GM12878 (cell line): Measurements from ENCODE around the gene ATP5ME. TPM values are rescaled to one million over a fixed set of nuclear protein-coding genes. Genes with fewer than 3 reads are reported as not detected.

Experiments used
- ATAC-seq: fragments of 200-7000 bp; cut with Tn5 transposase; 3 replicates; pipeline ENCODE4 v1.9.1; 2020; ENCODE audit warnings: mild to moderate bottlenecking, moderate library complexity
- BruUV-seq: library from RNA; stranded (reverse); fragments of 400-500 nt; replicated peaks from 2 replicates; lab custom pipeline; 2021; lab: Mats Ljungman, UMichigan
- CTCF ChIA-PET: fragments of 300-600 bp; sonication (Branson Sonifier 250); formaldehyde crosslinking; extraction: SDS; loops from one replicate; lab custom pipeline; 2021; ENCODE audit warnings: inconsistent platforms; lab: Yijun Ruan, JAX
- POLR2A ChIA-PET: fragments of 350-600 bp; formaldehyde crosslinking; extraction: SDS; loops from one replicate; lab custom pipeline; 2021; ENCODE audit warnings: inconsistent platforms; lab: Charles Lee
- RAD21 ChIA-PET: fragments of 300-600 bp; sonication (Branson Sonifier 250); formaldehyde crosslinking; loops from one replicate; lab custom pipeline; 2023; ENCODE audit warnings: antibody characterized with exemption; ENCODE audit not compliant: unreplicated experiment; lab: Charles Lee
- SMC1A ChIA-PET: fragments of 300-600 bp; sonication (Branson Sonifier 250); formaldehyde crosslinking; loops from one replicate; lab custom pipeline; 2023; ENCODE audit not compliant: unreplicated experiment, uncharacterized antibody; lab: Charles Lee
- DNase-seq: peaks from one replicate; pipeline ENCODE4 v3.0.0-alpha.2; 2011; ENCODE audit warnings: low read depth, low spot score
- FAIRE-seq: peaks from 3 replicates; lab custom pipeline; 2011; peaks lifted over from hg19 to GRCh38; lab: Jason Lieb, UNC
- H2AFZ ChIP-seq: 2 replicates; pipeline ENCODE4 v1.6.0; 2011; ENCODE audit warnings: low read depth, low read length, control low read depth; ENCODE audit not compliant: control insufficient read depth
- H3K27ac ChIP-seq: 2 replicates; pipeline ENCODE4 v1.5.1; 2011; ENCODE audit warnings: control low read depth; ENCODE audit not compliant: control insufficient read depth, insufficient read depth
- H3K27me3 ChIP-seq, 2 experiments: replicated peaks in 1 of 2; 2 replicates each; pipeline versions ENCODE4 v1.6.0 to v1.6.1; 2011; ENCODE audit warnings: low read length in 1 of 2; ENCODE audit not compliant: control insufficient read depth in 2 of 2, insufficient read depth in 2 of 2
- H3K36me3 ChIP-seq, 2 experiments: 2 replicates each; pipeline ENCODE4 v1.5.1; 2011; ENCODE audit warnings: low read length in 1 of 2; ENCODE audit not compliant: control insufficient read depth in 2 of 2, insufficient read depth in 2 of 2
- H3K4me1 ChIP-seq: 2 replicates; pipeline ENCODE4 v1.6.1; 2011; ENCODE audit warnings: mild to moderate bottlenecking, low read length, moderate library complexity, mixed read lengths; ENCODE audit not compliant: control insufficient read depth, insufficient read depth
- H3K4me2 ChIP-seq: 2 replicates; pipeline ENCODE4 v1.6.0; 2011; ENCODE audit warnings: control low read depth; ENCODE audit not compliant: control insufficient read depth, insufficient read depth
- H3K4me3 ChIP-seq: fragments of 200-600 bp; sonication (generic); 2 replicates; pipeline ENCODE4 v1.5.1; 2016
- H3K79me2 ChIP-seq: 2 replicates; pipeline ENCODE4 v1.6.0; 2011; ENCODE audit warnings: low read length; ENCODE audit not compliant: control insufficient read depth, insufficient read depth
- H3K9ac ChIP-seq: 2 replicates; pipeline ENCODE4 v1.8.0; 2011; ENCODE audit warnings: low read length, control low read depth, mixed read lengths; ENCODE audit not compliant: control insufficient read depth, insufficient read depth
- H3K9me3 ChIP-seq: replicated peaks from 3 replicates; pipeline ENCODE4 v1.5.1; 2011; ENCODE audit warnings: mild to moderate bottlenecking, low read length; ENCODE audit not compliant: control insufficient read depth, insufficient read depth
- H4K20me1 ChIP-seq: 2 replicates; pipeline ENCODE4 v1.6.0; 2011; ENCODE audit not compliant: control insufficient read depth, insufficient read depth
- BCL11A ChIP-seq: IDR thresholded peaks from 2 replicates; pipeline ENCODE4 v1.6.1; 2011; ENCODE audit warnings: low read depth, low read length
- ESRRA ChIP-seq: IDR thresholded peaks from 2 replicates; pipeline ENCODE4 v1.6.1; 2012; ENCODE audit warnings: mild to moderate bottlenecking, low read length, improper control_type of control experiment
- HDGF ChIP-seq: fragments of 450-650 bp; IDR thresholded peaks from 2 replicates; pipeline ENCODE4 v1.6.1; 2016; ENCODE audit warnings: antibody characterized with exemption
- IRF4 ChIP-seq: IDR thresholded peaks from 2 replicates; pipeline ENCODE4 v1.6.1; 2011; ENCODE audit warnings: low read depth, low read length
- JUNB ChIP-seq: IDR thresholded peaks from 2 replicates; pipeline ENCODE4 v1.6.1; 2016; ENCODE audit warnings: antibody characterized with exemption, mild to moderate bottlenecking
- NFYA ChIP-seq: IDR thresholded peaks from 2 replicates; pipeline ENCODE4 v1.6.1; 2011; ENCODE audit warnings: low read depth, mild to moderate bottlenecking, low read length, improper control_type of control experiment, borderline replicate concordance
- POLR2A ChIP-seq: IDR thresholded peaks from 2 replicates; pipeline ENCODE4 v1.6.1; 2011; ENCODE audit warnings: low read depth, mild to moderate bottlenecking, low read length
- RCOR1 ChIP-seq: conservative IDR thresholded peaks from 2 replicates; pipeline ENCODE4 v1.6.1; 2012; ENCODE audit warnings: low read depth, low read length, improper control_type of control experiment
- SREBF2 ChIP-seq: IDR thresholded peaks from 2 replicates; pipeline ENCODE4 v1.6.1; 2012; ENCODE audit warnings: mild to moderate bottlenecking, low read length
- SRF ChIP-seq, 2 experiments: IDR thresholded peaks; 2 replicates each; pipeline ENCODE4 v1.6.1; 2011; ENCODE audit warnings: low read depth in 2 of 2, low read length in 2 of 2, mild to moderate bottlenecking in 1 of 2, moderate library complexity in 1 of 2
- ZSCAN29 ChIP-seq: fragments of 450-650 bp; IDR thresholded peaks from 2 replicates; pipeline ENCODE4 v1.6.1; 2017; ENCODE audit warnings: mild to moderate bottlenecking, moderate library complexity
- WGBS: methylation state at CpG from one replicate; pipeline ENCODE4 v1.1.6; 2016; ENCODE audit warnings: low lambda C conversion rate; ENCODE audit not compliant: insufficient replicate concordance, insufficient coverage; ENCODE audit errors: missing lambda C conversion rate; 5-methylcytosine and 5-hydroxymethylcytosine counted together
- in situ Hi-C: fragments of 300-500 bp; cut with MboI; formaldehyde crosslinking; loops from 9 replicates; pipeline ENCODE4 v1.14.3; 2018; ENCODE audit warnings: mixed read lengths
- intact Hi-C: fragments of 100-400 bp; cut with micrococcal nuclease; formaldehyde crosslinking; loops from one replicate; pipeline ENCODE4 v1.14.2; 2022; ENCODE audit not compliant: unreplicated experiment
- polyA plus RNA-seq, 11 experiments: library from polyadenylated mRNA; depleted of rRNA in 4 of 11; unstranded in 6 of 11; stranded (reverse) in 5 of 11; fragments of >200 nt; fragmentation: Nextera tagmentation in 4 of 11; fragmentation: Illumina TruSeq in 1 of 11; extraction: Ambion mirVana in 4 of 11; extraction: Trizol in 1 of 11; gene quantifications; 1 replicate in 1 of 11; 2 replicates in 10 of 11; pipeline versions ENCODE4 v1.2.1 to v1.2.3, GENCODE V29; 2011 to 2016; ENCODE audit warnings: inconsistent platforms in 2 of 11, missing spikeins in 2 of 11, low read depth in 1 of 11
- total RNA-seq, 4 experiments: library from RNA; depleted of rRNA in 3 of 4; stranded (reverse); fragments of >200 nt in 3 of 4; fragmentation: Illumina TruSeq in 1 of 4; extraction: Trizol in 1 of 4; gene quantifications; 2 replicates each; pipeline versions ENCODE4 v1.2.1 to v1.2.3, GENCODE V29; 2013 to 2021
- TF ChIP-seq, protein P1 (sequence below): fragments of 450-650 bp; IDR thresholded peaks from 2 replicates; pipeline ENCODE4 v1.6.1; 2018; ENCODE audit warnings: borderline replicate concordance, mild to moderate bottlenecking; ENCODE audit not compliant: partially characterized antibody
- TF ChIP-seq, protein P2 (sequence below): IDR thresholded peaks from 2 replicates; pipeline ENCODE4 v1.6.1; 2012; ENCODE audit warnings: low read depth, low read length, improper control_type of control experiment

Gene ATP5ME
- total and polyA plus RNA-seq, 10 of the 15 experiments (the other 5 are each of a cell fraction or from before 2014, with no cell fraction given) = 279 to 2,374 (median 509) TPM

DNA sequence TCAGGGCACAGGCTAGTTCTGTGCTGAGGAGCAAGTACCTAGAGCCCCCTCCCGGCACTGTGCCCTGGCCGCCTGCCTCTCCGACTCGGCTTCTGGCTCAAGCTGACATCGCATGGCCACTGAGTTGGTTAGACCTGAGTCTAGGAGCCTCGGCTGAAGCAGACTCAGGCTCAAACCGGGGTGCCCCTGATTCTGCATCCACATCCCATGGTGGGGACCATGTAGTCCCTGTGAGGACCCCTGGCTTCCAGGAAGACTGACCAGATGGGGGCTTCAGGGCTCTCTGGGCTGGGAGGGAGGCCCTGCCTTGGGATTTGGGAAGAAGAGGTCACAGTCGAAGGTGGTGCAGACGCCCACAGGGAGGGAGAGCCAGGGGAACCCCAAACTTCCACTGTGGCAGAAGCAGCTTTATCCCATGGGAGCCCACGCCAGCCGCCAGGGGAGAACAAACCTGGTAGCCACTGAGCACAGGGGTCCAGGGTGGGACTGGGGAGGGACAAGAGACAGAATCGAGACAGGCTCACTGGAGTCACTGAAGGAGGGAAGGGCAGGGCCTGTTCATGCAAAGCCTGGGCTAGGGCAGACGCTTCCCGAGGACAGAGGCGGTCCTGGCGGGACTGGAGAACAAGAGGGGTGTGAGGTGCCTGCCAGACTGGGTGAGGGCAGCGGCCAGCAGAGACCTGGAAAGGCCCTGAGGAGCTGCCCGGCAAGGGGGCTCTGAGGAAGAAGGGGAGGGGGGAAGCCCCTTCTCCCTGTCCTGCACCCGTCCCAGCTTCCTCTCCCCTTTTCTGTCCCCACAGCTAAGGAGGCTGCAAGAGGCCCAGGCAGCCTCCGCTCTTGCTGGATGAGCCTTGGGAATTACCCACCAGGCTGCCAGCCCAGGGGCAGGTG, 47.6 kb downstream of the ATP5ME start:
- Histone ChIP-seq H3K4me3 (no peak overlapping the region), H3K27me3 (no peaks in the 10 kb centered on the region), H3K9ac (no peak overlapping the region), H4K20me1 (no peaks in the 10 kb centered on the region), H3K9me3 (no peaks in the 10 kb centered on the region; the same call in 1 of the 3 replicates), H3K27ac (no peak overlapping the region), H3K79me2 (no peaks in the 10 kb centered on the region), H3K4me1 (no peaks in the 10 kb centered on the region), H3K4me2 (no peak overlapping the region), H2AFZ (no peak overlapping the region), H3K36me3 (no peaks in the 10 kb centered on the region)
- DNase-seq (no peak), FAIRE-seq (no peak), ATAC-seq (no peak)
- in situ Hi-C loops = no loop called here
- intact Hi-C loops = no loop called here
- 37% methylated on average over 19 of the region's 20 CpGs for WGBS
- ChIA-PET SMC1A (no interaction called here), RAD21 (interaction anchor here (0.6 kb wide), 1 partner anchor 10 kb away, joined by 4 read pairs; no protein-coding TSS in a partner anchor), CTCF (no interaction called here), POLR2A (no interaction called here)
- TF ChIP-seq, protein P1, sequence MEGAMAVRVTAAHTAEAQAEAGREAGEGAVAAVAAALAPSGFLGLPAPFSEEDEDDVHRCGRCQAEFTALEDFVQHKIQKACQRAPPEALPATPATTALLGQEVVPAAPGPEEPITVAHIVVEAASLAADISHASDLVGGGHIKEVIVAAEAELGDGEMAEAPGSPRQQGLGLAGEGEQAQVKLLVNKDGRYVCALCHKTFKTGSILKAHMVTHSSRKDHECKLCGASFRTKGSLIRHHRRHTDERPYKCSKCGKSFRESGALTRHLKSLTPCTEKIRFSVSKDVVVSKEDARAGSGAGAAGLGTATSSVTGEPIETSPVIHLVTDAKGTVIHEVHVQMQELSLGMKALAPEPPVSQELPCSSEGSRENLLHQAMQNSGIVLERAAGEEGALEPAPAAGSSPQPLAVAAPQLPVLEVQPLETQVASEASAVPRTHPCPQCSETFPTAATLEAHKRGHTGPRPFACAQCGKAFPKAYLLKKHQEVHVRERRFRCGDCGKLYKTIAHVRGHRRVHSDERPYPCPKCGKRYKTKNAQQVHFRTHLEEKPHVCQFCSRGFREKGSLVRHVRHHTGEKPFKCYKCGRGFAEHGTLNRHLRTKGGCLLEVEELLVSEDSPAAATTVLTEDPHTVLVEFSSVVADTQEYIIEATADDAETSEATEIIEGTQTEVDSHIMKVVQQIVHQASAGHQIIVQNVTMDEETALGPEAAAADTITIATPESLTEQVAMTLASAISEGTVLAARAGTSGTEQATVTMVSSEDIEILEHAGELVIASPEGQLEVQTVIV = no peak
- TF ChIP-seq, protein P2, sequence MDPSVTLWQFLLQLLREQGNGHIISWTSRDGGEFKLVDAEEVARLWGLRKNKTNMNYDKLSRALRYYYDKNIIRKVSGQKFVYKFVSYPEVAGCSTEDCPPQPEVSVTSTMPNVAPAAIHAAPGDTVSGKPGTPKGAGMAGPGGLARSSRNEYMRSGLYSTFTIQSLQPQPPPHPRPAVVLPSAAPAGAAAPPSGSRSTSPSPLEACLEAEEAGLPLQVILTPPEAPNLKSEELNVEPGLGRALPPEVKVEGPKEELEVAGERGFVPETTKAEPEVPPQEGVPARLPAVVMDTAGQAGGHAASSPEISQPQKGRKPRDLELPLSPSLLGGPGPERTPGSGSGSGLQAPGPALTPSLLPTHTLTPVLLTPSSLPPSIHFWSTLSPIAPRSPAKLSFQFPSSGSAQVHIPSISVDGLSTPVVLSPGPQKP = no peak
- TF ChIP-seq BCL11A (no peak), IRF4 (no peak), RCOR1 (no peak), ZSCAN29 (no peak), POLR2A (no peak), NFYA (no peak), JUNB (no peak), SREBF2 (no peak), ESRRA (no peak), SRF (IDR thresholded peaks at IDR 0.05; ENCODE audit: low read depth in 2 of 2, low read length in 2 of 2) (no peak), HDGF (no peak)
- no TSS peak for BruUV-seq
